ENCODE results near the gene ODAPH. TPM values are rescaled to one million over a fixed set of nuclear protein-coding genes. Genes with fewer than 3 reads are reported as not detected.

The ODAPH gene, protein sequence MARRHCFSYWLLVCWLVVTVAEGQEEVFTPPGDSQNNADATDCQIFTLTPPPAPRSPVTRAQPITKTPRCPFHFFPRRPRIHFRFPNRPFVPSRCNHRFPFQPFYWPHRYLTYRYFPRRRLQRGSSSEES
- 0.14 TPM in 1 of 5 replicates, not detected in the others for total RNA-seq (2022; extraction: Qiagen RNA extraction)

DNA sequence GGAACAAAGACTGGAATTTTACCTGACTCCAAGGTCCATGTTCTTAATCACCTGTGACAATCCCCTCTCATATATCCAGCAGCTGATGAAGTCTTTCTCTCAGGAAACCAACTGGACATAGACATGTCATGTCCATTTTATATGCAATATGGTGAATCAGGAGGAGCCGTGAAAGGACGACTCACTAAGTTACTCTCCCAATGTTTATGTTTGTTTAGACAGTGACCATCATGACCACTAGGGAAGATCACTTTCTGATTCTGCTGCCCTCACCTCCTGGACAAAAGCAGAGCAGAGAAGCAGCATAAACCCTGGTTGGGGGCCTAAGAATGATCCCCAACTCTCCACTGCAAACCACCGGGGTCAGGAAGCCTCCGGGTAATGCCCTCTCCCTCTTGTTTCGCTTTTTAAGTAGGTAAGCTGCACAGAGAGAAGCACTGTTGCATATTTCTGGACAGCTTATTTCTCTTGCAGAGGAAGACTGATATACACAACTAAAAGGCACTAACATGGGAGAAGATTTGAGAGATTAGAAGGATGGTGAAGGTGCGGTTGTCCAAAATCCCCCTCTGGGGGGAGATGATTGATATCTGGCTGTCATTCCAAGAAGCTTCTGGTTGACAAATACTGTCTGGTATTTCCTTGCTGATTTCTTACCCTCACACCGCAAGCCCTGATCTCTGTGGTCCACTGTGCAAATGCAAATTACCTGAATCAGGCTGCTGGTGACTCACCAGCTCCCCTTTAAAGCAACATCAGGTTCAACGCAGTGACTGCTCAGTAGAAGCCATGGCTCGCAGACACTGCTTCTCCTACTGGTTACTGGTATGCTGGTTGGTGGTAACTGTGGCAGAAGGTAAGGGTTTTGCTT lies at the start of gene ODAPH:
Gene ODAPH (plus strand): TSS at position 773 of the 871 bp plus-strand sequence. CDS start 17 bp downstream, at position 790.

GRCh38 chr4:75514131-75514948 lies 41.5 kb upstream of the ODAPH start, which contains the start of the genes RCHY1 and THAP6:
TSS of gene RCHY1 (minus strand) at chr4:75514403. CDS start at chr4:75514286, 117 bp downstream.
TSS of gene THAP6 (plus strand) at chr4:75514473. CDS start at chr4:75515453, 980 bp downstream.

Other genes starting within 250 kb of the ODAPH start
- 12.9 to 19.8 TPM (median 13.7 TPM) in 5 replicates for gene RCHY1, start 41.7 kb upstream of the ODAPH start, total RNA-seq (2022; extraction: Qiagen RNA extraction)
- 4.8 to 5.9 TPM (median 5.1 TPM) in 5 replicates for gene THAP6, start 41.6 kb upstream of the ODAPH start, total RNA-seq (2022; extraction: Qiagen RNA extraction)
- 0.56 to 1.3 TPM (median 0.78 TPM) in 5 replicates for gene CDKL2, start 74.5 kb downstream of the ODAPH start, total RNA-seq (2022; extraction: Qiagen RNA extraction)
- 76.1 to 100 TPM (median 90.0 TPM) in 5 replicates for gene G3BP2, start 117.3 kb downstream of the ODAPH start, total RNA-seq (2022; extraction: Qiagen RNA extraction)
- 21.8 to 27.7 TPM (median 26.1 TPM) in 5 replicates for gene USO1, start 168.5 kb downstream of the ODAPH start, total RNA-seq (2022; extraction: Qiagen RNA extraction)